H9 (cell line): ENCODE data around the gene CSNK1G1. TPM values are rescaled to one million over a fixed set of nuclear protein-coding genes. Genes with fewer than 3 reads are reported as not detected.

Experiments
- DNase-seq: peaks from one replicate; pipeline ENCODE4 v3.0.0-alpha.2; 2017
- H2AFZ ChIP-seq: one replicate; pipeline ENCODE4 v1.6.1; 2013; ENCODE audit warnings: mild to moderate bottlenecking, low read length, control low read depth, moderate library complexity
- H2AK5ac ChIP-seq: 2 replicates; pipeline ENCODE4 v1.6.1; 2013; ENCODE audit warnings: low read length, control low read depth, mixed read lengths; ENCODE audit not compliant: insufficient read length
- H2BK120ac ChIP-seq: one replicate; pipeline ENCODE4 v1.6.1; 2013; ENCODE audit warnings: low read depth, mild to moderate bottlenecking, low read length, control low read depth, inconsistent platforms; ENCODE audit not compliant: poor library complexity, severe bottlenecking
- H2BK12ac ChIP-seq: 2 replicates; pipeline ENCODE4 v1.6.1; 2013; ENCODE audit warnings: low read length, control low read depth, mixed read lengths, low read depth; ENCODE audit not compliant: insufficient read length
- H2BK15ac ChIP-seq: 2 replicates; pipeline ENCODE4 v1.6.1; 2013; ENCODE audit warnings: low read depth, low read length, control low read depth
- H2BK20ac ChIP-seq: one replicate; pipeline ENCODE4 v1.6.1; 2013; ENCODE audit warnings: low read depth, mild to moderate bottlenecking, low read length, control low read depth, inconsistent platforms; ENCODE audit not compliant: poor library complexity, severe bottlenecking
- H2BK5ac ChIP-seq: 2 replicates; pipeline ENCODE4 v1.6.1; 2013; ENCODE audit warnings: low read length, control low read depth, mixed read lengths; ENCODE audit not compliant: insufficient read length
- H3K14ac ChIP-seq: 2 replicates; pipeline ENCODE4 v1.6.1; 2013; ENCODE audit warnings: low read length, control low read depth; ENCODE audit not compliant: insufficient read depth
- H3K18ac ChIP-seq: 2 replicates; pipeline ENCODE4 v1.6.1; 2013; ENCODE audit warnings: low read depth, mild to moderate bottlenecking, mixed read lengths, low read length, control low read depth; ENCODE audit not compliant: insufficient read length
- H3K23ac ChIP-seq: 2 replicates; pipeline ENCODE4 v1.6.1; 2013; ENCODE audit warnings: low read length, control low read depth, mixed read lengths, low read depth; ENCODE audit not compliant: insufficient read length
- H3K23me2 ChIP-seq: 2 replicates; pipeline ENCODE4 v1.6.1; 2013; ENCODE audit warnings: low read depth, mild to moderate bottlenecking, mixed read lengths, low read length, control low read depth; ENCODE audit not compliant: insufficient read length, poor library complexity, severe bottlenecking
- H3K27ac ChIP-seq: 2 replicates; pipeline ENCODE4 v1.5.1; 2013; ENCODE audit warnings: low read length, control low read depth, mixed read lengths, low read depth; ENCODE audit not compliant: insufficient read length
- H3K27me3 ChIP-seq: 2 replicates; pipeline ENCODE4 v1.6.1; 2013; ENCODE audit warnings: low read length, control low read depth, inconsistent platforms; ENCODE audit not compliant: insufficient read depth
- H3K4ac ChIP-seq: 2 replicates; pipeline ENCODE4 v1.6.1; 2013; ENCODE audit warnings: low read depth, mild to moderate bottlenecking, control low read depth, inconsistent platforms, low read length, moderate library complexity
- H3K4me1 ChIP-seq: 2 replicates; pipeline ENCODE4 v1.6.1; 2013; ENCODE audit warnings: low read length, control low read depth, inconsistent platforms; ENCODE audit not compliant: insufficient read depth
- H3K4me2 ChIP-seq: 2 replicates; pipeline ENCODE4 v1.6.1; 2013; ENCODE audit warnings: low read length, control low read depth, mixed read lengths; ENCODE audit not compliant: insufficient read length, insufficient read depth
- H3K56ac ChIP-seq: 2 replicates; pipeline ENCODE4 v1.6.1; 2013; ENCODE audit warnings: low read depth, mild to moderate bottlenecking, mixed read lengths, low read length, control low read depth; ENCODE audit not compliant: insufficient read length
- H3K79me1 ChIP-seq: 2 replicates; pipeline ENCODE4 v1.6.1; 2013; ENCODE audit warnings: low read depth, mild to moderate bottlenecking, moderate library complexity, low read length, control low read depth, inconsistent platforms; ENCODE audit not compliant: insufficient read depth, poor library complexity, severe bottlenecking
- H3K79me2 ChIP-seq: 2 replicates; pipeline ENCODE4 v1.6.1; 2013; ENCODE audit warnings: low read length, control low read depth, inconsistent platforms; ENCODE audit not compliant: insufficient read depth
- H3K9ac ChIP-seq: 2 replicates; pipeline ENCODE4 v1.6.1; 2013; ENCODE audit warnings: low read length, control low read depth, mixed read lengths; ENCODE audit not compliant: insufficient read length; ENCODE audit errors: extremely low read depth
- H3K9me3 ChIP-seq: one replicate; pipeline ENCODE4 v1.6.1; 2013; ENCODE audit warnings: low read depth, low read length, inconsistent platforms; ENCODE audit not compliant: control insufficient read depth
- H3T11ph ChIP-seq: one replicate; pipeline ENCODE4 v1.6.1; 2013; ENCODE audit warnings: mild to moderate bottlenecking, low read length, control low read depth, inconsistent platforms
- H4K20me1 ChIP-seq: one replicate; pipeline ENCODE4 v1.6.1; 2013; ENCODE audit not compliant: control insufficient read depth, insufficient read length, insufficient read depth
- H4K5ac ChIP-seq: 2 replicates; pipeline ENCODE4 v1.6.1; 2013; ENCODE audit warnings: low read depth, mild to moderate bottlenecking, mixed read lengths, low read length, control low read depth; ENCODE audit not compliant: insufficient read length
- H4K8ac ChIP-seq: replicated peaks from 2 replicates; pipeline ENCODE4 v1.6.1; 2013; ENCODE audit warnings: low read length, control low read depth, mixed read lengths, low read depth; ENCODE audit not compliant: insufficient read length
- H4K91ac ChIP-seq: 2 replicates; pipeline ENCODE4 v1.6.1; 2013; ENCODE audit warnings: low read depth, mild to moderate bottlenecking, moderate library complexity, mixed read lengths, low read length, control low read depth; ENCODE audit not compliant: insufficient read length
- H3K27ac Mint-ChIP-seq, 3 experiments: 2 replicates in 2 of 3; 3 replicates in 1 of 3; pipeline ENCODE4 v1.8.0; 2020 to 2021; ENCODE audit warnings: mixed read lengths in 3 of 3, mild to moderate bottlenecking in 1 of 3, moderate library complexity in 1 of 3
- H3K27me3 Mint-ChIP-seq: 2 replicates; pipeline ENCODE4 v1.8.0; 2021; ENCODE audit warnings: low read depth, mild to moderate bottlenecking, moderate library complexity, mixed read lengths
- H3K36me3 Mint-ChIP-seq, 3 experiments: 2 replicates in 2 of 3; 3 replicates in 1 of 3; pipeline ENCODE4 v1.8.0; 2020 to 2021; ENCODE audit warnings: low read depth in 3 of 3, mixed read lengths in 3 of 3; ENCODE audit not compliant: insufficient read depth in 1 of 3
- H3K4me1 Mint-ChIP-seq, 2 experiments: 2 replicates each; pipeline ENCODE4 v1.8.0; 2020; ENCODE audit warnings: mixed read lengths in 2 of 2
- H3K4me3 Mint-ChIP-seq, 2 experiments: 2 replicates in 1 of 2; 3 replicates in 1 of 2; pipeline ENCODE4 v1.8.0; 2020 to 2021; ENCODE audit warnings: mild to moderate bottlenecking in 2 of 2, mixed read lengths in 2 of 2, moderate library complexity in 1 of 2
- H3K9me3 Mint-ChIP-seq, 2 experiments: 2 replicates in 1 of 2; 3 replicates in 1 of 2; pipeline ENCODE4 v1.8.0; 2020; ENCODE audit warnings: mild to moderate bottlenecking in 2 of 2, mixed read lengths in 2 of 2, moderate library complexity in 1 of 2
- WGBS: extraction: QIAGEN DNeasy Blood & Tissue Kit; methylation state at CpG from one replicate; pipeline ENCODE4 v1.1.7; 2013; ENCODE audit warnings: missing lambda C conversion rate, low lambda C conversion rate, mixed read lengths; ENCODE audit not compliant: insufficient read length; ENCODE audit errors: extremely low coverage; 5-methylcytosine and 5-hydroxymethylcytosine counted together
- total RNA-seq: library from RNA; stranded (reverse); gene quantifications from 2 replicates; pipeline ENCODE4 v1.2.1, GENCODE V29; 2021
- TF ChIP-seq, protein P1 (sequence below): fragments of 200-600 bp; sonication (generic); conservative IDR thresholded peaks from 3 replicates; pipeline ENCODE4 v1.8.0; 2021; ENCODE audit warnings: antibody characterized with exemption, mild to moderate bottlenecking

Gene CSNK1G1
- total RNA-seq, 1 experiment from 2014 or later, result 17.1 TPM

DNA sequence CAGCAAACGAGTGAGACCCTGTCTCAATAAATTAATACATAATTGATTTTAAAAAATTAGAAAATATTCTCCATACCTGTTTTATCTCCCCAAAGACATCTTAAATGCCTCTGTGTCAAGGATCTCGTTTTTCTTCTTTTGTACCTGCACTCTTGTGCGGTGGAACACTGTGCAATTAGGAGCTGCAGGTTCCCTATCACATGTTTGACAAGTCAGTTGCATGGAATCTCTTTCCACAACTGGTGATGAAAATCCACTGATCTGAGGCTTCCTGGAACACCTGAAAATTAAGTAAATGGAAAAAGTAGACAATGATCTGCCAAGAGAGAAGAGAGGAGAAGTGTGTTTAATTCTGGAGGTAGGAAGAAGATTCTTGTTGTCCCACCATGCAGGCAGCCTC is 207.4 kb downstream of the CSNK1G1 start:
- Histone ChIP-seq H3K9ac (no peak overlapping the region), H2AFZ (no peak overlapping the region), H2AK5ac (no peak overlapping the region), H2BK120ac (no peak overlapping the region), H3K9me3 (no peaks in the 10 kb centered on the region), H4K8ac (no peak overlapping the region), H3T11ph (no peak overlapping the region), H2BK15ac (no peak overlapping the region), H3K79me1 (no peaks in the 10 kb centered on the region), H2BK12ac (no peak overlapping the region), H3K23me2 (peaks cover 6% of the 10 kb centered on the region), H2BK5ac (no peak overlapping the region), H4K20me1 (no peaks in the 10 kb centered on the region), H3K4me1 (no peaks in the 10 kb centered on the region), H3K14ac (no peak overlapping the region), H3K79me2 (no peaks in the 10 kb centered on the region), H3K4me2 (no peak overlapping the region), H3K23ac (no peak overlapping the region), H3K4ac (no peak overlapping the region), H3K27ac (no peak overlapping the region), H2BK20ac (no peak overlapping the region), H3K18ac (no peak overlapping the region), H3K56ac (no peak overlapping the region), H4K5ac (no peak overlapping the region), H3K27me3 (no peaks in the 10 kb centered on the region), H4K91ac (no peak overlapping the region)
- H3K27me3 Mint-ChIP-seq, result peaks cover 24% of the 10 kb centered on the region
- TF ChIP-seq, protein P1, sequence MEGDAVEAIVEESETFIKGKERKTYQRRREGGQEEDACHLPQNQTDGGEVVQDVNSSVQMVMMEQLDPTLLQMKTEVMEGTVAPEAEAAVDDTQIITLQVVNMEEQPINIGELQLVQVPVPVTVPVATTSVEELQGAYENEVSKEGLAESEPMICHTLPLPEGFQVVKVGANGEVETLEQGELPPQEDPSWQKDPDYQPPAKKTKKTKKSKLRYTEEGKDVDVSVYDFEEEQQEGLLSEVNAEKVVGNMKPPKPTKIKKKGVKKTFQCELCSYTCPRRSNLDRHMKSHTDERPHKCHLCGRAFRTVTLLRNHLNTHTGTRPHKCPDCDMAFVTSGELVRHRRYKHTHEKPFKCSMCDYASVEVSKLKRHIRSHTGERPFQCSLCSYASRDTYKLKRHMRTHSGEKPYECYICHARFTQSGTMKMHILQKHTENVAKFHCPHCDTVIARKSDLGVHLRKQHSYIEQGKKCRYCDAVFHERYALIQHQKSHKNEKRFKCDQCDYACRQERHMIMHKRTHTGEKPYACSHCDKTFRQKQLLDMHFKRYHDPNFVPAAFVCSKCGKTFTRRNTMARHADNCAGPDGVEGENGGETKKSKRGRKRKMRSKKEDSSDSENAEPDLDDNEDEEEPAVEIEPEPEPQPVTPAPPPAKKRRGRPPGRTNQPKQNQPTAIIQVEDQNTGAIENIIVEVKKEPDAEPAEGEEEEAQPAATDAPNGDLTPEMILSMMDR, result no peak
- H3K4me3 Mint-ChIP-seq, result no peak overlapping the region
- no CpG with 5 or more reads among the region's 3 CpGs for WGBS
- H3K9me3 Mint-ChIP-seq, result no peaks in the 10 kb centered on the region
- DNase-seq, result no peak
- H3K36me3 Mint-ChIP-seq, result peaks cover 0 to 3% (median 0%) of the 10 kb centered on the region in 3 experiments; a peak in 3 of 7 replicates
- peaks cover 17 to 19% of the 10 kb centered on the region in 2 experiments for H3K4me1 Mint-ChIP-seq
- H3K27ac Mint-ChIP-seq, result no peak overlapping the region
